ENCODE measurements around the gene GSX2. TPM values are rescaled to one million over a fixed set of nuclear protein-coding genes. Genes with fewer than 3 reads are reported as not detected.

GSX2 gene
- total RNA-seq, 4 donors from 2014 or later: not detected

GRCh38 chr4:54096295-54096962 lies 3.5 kb upstream of the GSX2 start:
- Histone ChIP-seq H3K27ac (no peak overlapping the region), H3K4me3 (no peak overlapping the region), H3K36me3 (no peaks in the 10 kb centered on the region), H3K9me3 (no peaks in the 10 kb centered on the region), H3K4me1 (peaks cover 0 to 33% (median 19%) of the 10 kb centered on the region in 4 donors), H3K27me3 (peaks cover 4 to 49% of the 10 kb centered on the region in 2 donors)
- no peak for DNase-seq
- no peak for TF ChIP-seq POLR2A (IDR thresholded peaks at IDR 0.05)
- TF ChIP-seq, protein P1, sequence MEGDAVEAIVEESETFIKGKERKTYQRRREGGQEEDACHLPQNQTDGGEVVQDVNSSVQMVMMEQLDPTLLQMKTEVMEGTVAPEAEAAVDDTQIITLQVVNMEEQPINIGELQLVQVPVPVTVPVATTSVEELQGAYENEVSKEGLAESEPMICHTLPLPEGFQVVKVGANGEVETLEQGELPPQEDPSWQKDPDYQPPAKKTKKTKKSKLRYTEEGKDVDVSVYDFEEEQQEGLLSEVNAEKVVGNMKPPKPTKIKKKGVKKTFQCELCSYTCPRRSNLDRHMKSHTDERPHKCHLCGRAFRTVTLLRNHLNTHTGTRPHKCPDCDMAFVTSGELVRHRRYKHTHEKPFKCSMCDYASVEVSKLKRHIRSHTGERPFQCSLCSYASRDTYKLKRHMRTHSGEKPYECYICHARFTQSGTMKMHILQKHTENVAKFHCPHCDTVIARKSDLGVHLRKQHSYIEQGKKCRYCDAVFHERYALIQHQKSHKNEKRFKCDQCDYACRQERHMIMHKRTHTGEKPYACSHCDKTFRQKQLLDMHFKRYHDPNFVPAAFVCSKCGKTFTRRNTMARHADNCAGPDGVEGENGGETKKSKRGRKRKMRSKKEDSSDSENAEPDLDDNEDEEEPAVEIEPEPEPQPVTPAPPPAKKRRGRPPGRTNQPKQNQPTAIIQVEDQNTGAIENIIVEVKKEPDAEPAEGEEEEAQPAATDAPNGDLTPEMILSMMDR (IDR thresholded peaks at IDR 0.05): no peak

DNA sequence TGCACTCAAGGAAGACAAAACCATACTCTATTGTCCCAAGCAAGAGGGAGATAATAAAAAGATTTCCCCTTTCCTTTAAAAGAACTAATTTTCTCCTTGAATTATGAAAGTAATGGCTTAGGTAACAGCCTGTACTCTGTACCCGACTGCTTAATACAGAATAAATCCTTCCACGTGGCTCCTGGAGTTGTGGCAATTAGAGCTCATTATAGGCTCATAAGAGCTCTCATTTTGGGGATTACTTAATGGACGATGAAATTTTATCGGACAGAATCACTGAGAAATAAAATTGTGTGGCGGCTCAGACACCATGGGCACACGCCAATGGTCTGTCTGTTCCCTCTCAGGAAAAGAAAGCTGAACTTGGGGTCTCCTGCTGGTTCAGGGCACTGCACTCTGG lies 2.8 kb upstream of the GSX2 start:
- Histone ChIP-seq H3K9me3 (no peaks in the 10 kb centered on the region), H3K4me1 (peaks cover 0 to 31% (median 19%) of the 10 kb centered on the region in 4 donors), H3K36me3 (no peaks in the 10 kb centered on the region), H3K4me3 (no peak overlapping the region), H3K27ac (no peak overlapping the region), H3K27me3 (peaks cover 4 to 50% of the 10 kb centered on the region in 2 donors)
- TF ChIP-seq, protein P1 (IDR thresholded peaks at IDR 0.05): no peak
- TF ChIP-seq POLR2A (IDR thresholded peaks at IDR 0.05): no peak
- no peak for DNase-seq

GRCh38 chr4:54098375-54098774 lies 1.6 kb upstream of the GSX2 start:
- DNase-seq: no peak
- Histone ChIP-seq H3K9me3 (no peaks in the 10 kb centered on the region), H3K4me3 (no peak overlapping the region), H3K4me1 (peaks cover 0 to 23% (median 16%) of the 10 kb centered on the region in 4 donors), H3K27me3 (peaks cover 4 to 56% of the 10 kb centered on the region in 2 donors), H3K36me3 (no peaks in the 10 kb centered on the region), H3K27ac (no peak overlapping the region)
- TF ChIP-seq POLR2A (IDR thresholded peaks at IDR 0.05): no peak
- TF ChIP-seq, protein P1 (IDR thresholded peaks at IDR 0.05): no peak

DNA sequence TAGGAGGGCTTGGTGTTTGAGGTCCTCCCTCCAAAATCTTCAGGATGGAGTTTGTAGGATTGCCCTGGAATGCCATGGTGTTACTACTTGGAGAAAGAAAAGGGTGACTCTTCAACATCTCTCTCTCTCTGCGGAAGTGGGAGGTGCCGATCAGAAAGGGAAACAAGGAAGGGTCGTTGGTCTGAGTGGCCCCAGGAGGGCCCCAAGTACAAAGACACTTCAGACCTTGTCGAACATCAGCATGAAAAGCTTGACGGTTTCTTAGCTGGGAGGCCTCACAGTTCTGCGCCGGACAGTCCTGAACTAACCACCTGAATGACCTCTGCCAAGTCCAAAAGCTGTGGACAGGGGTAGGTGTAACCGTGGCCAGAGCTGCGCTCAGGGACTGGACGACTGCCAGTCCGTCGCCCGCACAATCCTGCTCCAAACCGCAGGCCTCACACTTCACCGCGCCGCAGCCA lies 646 bp upstream of the GSX2 start:
- DNase-seq: no peak
- no peak overlapping the region for H3K27ac ChIP-seq
- peaks cover 0 to 23% (median 16%) of the 10 kb centered on the region in 4 donors for H3K4me1 ChIP-seq
- no peaks in the 10 kb centered on the region for H3K36me3 ChIP-seq
- no peaks in the 10 kb centered on the region for H3K9me3 ChIP-seq
- H3K4me3 ChIP-seq: peak overlapping the region in 3 of 4 donors; percentile 21 to 44 (median 40)
- TF ChIP-seq POLR2A (IDR thresholded peaks at IDR 0.05): no peak
- TF ChIP-seq, protein P1 (IDR thresholded peaks at IDR 0.05): no peak
- H3K27me3 ChIP-seq: peaks cover 4 to 46% of the 10 kb centered on the region in 2 donors

DNA sequence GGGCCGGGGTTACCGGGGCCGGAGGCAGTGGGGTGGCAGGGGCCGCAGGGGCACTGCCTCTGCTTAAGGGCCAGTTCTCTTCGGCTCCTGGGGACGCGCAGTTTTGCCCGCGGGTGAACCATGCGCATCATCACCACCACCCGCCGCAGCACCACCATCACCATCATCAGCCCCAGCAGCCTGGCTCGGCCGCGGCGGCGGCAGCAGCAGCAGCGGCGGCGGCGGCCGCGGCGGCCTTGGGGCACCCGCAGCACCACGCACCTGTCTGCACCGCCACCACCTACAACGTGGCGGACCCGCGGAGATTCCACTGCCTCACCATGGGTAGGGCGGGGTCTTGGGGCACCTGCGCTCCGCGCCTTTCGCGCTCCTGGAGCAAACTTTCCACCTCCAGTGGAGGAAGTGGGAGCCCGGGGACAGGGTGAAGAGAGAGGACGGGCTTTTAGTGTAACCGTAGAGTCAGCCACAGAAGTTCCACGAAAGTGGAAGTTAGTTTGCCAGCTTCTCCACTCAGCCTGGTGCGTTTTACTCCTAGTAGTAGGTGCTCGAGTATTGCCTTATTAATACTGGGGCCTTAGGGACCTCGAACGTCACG lies 729 bp downstream of the GSX2 start:
- Histone ChIP-seq H3K36me3 (no peaks in the 10 kb centered on the region), H3K27me3 (peaks cover 4 to 40% of the 10 kb centered on the region in 2 donors), H3K4me3 (peak overlapping the region in 3 of 4 donors; percentile 21 to 44 (median 40)), H3K27ac (no peak overlapping the region), H3K9me3 (no peaks in the 10 kb centered on the region), H3K4me1 (peaks cover 0 to 23% (median 16%) of the 10 kb centered on the region in 4 donors)
- DNase-seq: no peak
- TF ChIP-seq, protein P1 (IDR thresholded peaks at IDR 0.05): no peak
- TF ChIP-seq POLR2A (IDR thresholded peaks at IDR 0.05): no peak
